Suprapubic skin (tissue), 4 donors: ENCODE results near the gene TTC39A. TPM values are rescaled to one million over a fixed set of nuclear protein-coding genes. Genes with fewer than 3 reads are reported as not detected.

Experiments
- DNase-seq, 2 donors: peaks; one replicate each; pipeline ENCODE4 v3.0.0-alpha.2; 2019; ENCODE audit warnings: low spot score in 2 of 2
- H3K27ac ChIP-seq: fragments of 200-600 bp; sonication (generic); one replicate; pipeline ENCODE4 v1.5.1; 2019
- H3K27me3 ChIP-seq: fragments of 200-600 bp; sonication (generic); one replicate; pipeline ENCODE4 v1.5.1; 2019
- H3K36me3 ChIP-seq: fragments of 200-600 bp; sonication (generic); one replicate; pipeline ENCODE4 v1.5.1; 2019
- H3K4me1 ChIP-seq: fragments of 200-600 bp; sonication (generic); one replicate; pipeline ENCODE4 v1.5.1; 2019
- H3K4me3 ChIP-seq: fragments of 200-600 bp; sonication (generic); one replicate; pipeline ENCODE4 v1.5.1; 2019; ENCODE audit warnings: mild to moderate bottlenecking
- H3K9me3 ChIP-seq: fragments of 200-600 bp; sonication (generic); one replicate; pipeline ENCODE4 v1.5.1; 2019
- EP300 ChIP-seq: sonication (generic); formaldehyde crosslinking; IDR thresholded peaks from one replicate; pipeline ENCODE4 v1.6.1; 2017; ENCODE audit warnings: antibody characterized with exemption
- POLR2A ChIP-seq, 2 donors: fragments of 450-650 bp; IDR thresholded peaks; one replicate each; pipeline ENCODE4 v1.6.1; 2017; ENCODE audit warnings: antibody characterized with exemption in 2 of 2, mild to moderate bottlenecking in 2 of 2, moderate library complexity in 2 of 2
- POLR2AphosphoS5 ChIP-seq, 3 donors: sonication (generic); formaldehyde crosslinking; IDR thresholded peaks; one replicate each; pipeline ENCODE4 v1.6.1; 2017; ENCODE audit warnings: antibody characterized with exemption in 3 of 3
- WGBS: methylation state at CpG from one replicate; pipeline ENCODE4 v1.1.5; 2018; 5-methylcytosine and 5-hydroxymethylcytosine counted together
- total RNA-seq, 4 donors: library from RNA; depleted of rRNA; stranded (reverse); fragments of >200 nt; gene quantifications; one replicate each; pipeline ENCODE4 v1.1.0, GENCODE V29; 2016
- TF ChIP-seq, protein P1 (sequence below), 2 donors: fragments of 200-600 bp in 1 of 2; fragments of 450-650 bp in 1 of 2; sonication (generic) in 1 of 2; IDR thresholded peaks; one replicate each; pipeline ENCODE4 v1.5.1; 2016 to 2019; ENCODE audit warnings: antibody characterized with exemption in 2 of 2, mild to moderate bottlenecking in 1 of 2, moderate library complexity in 1 of 2

The TTC39A gene
- total RNA-seq, 4 donors from 2014 or later, result 9.4 to 16.3 (median 13.1) TPM

DNA sequence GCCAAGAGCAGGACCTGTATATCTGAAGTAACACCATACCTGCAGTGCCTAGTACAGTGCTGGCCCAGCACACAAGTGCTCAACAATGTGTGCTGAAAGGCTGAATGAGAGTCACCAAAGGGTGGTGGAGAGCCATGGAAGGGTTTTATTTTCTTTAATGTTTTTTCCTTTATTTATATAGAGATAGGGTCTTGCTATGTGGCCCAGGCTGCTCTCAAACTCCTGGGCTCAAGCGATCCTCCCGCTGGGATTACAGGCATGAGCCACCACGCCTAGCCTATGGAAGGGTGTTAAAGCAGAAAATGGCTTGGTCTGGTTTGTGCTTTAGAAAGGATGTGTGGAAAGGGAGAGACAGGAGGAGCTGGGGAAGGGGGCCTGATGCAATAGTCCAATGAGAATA, 13.3 kb upstream of the TTC39A start:
- no peak overlapping the region for H3K4me3 ChIP-seq
- 91% methylated on average over 3 of the region's 3 CpGs for WGBS
- no peak overlapping the region for H3K27ac ChIP-seq
- no peak for DNase-seq
- no peaks in the 10 kb centered on the region for H3K9me3 ChIP-seq
- peaks cover 26% of the 10 kb centered on the region for H3K4me1 ChIP-seq
- peaks cover 16% of the 10 kb centered on the region for H3K27me3 ChIP-seq
- no peaks in the 10 kb centered on the region for H3K36me3 ChIP-seq
- TF ChIP-seq EP300 (no peak), POLR2A (IDR thresholded peaks at IDR 0.05) (no peak), POLR2AphosphoS5 (IDR thresholded peaks at IDR 0.05) (no peak)
- TF ChIP-seq, protein P1, sequence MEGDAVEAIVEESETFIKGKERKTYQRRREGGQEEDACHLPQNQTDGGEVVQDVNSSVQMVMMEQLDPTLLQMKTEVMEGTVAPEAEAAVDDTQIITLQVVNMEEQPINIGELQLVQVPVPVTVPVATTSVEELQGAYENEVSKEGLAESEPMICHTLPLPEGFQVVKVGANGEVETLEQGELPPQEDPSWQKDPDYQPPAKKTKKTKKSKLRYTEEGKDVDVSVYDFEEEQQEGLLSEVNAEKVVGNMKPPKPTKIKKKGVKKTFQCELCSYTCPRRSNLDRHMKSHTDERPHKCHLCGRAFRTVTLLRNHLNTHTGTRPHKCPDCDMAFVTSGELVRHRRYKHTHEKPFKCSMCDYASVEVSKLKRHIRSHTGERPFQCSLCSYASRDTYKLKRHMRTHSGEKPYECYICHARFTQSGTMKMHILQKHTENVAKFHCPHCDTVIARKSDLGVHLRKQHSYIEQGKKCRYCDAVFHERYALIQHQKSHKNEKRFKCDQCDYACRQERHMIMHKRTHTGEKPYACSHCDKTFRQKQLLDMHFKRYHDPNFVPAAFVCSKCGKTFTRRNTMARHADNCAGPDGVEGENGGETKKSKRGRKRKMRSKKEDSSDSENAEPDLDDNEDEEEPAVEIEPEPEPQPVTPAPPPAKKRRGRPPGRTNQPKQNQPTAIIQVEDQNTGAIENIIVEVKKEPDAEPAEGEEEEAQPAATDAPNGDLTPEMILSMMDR (IDR thresholded peaks at IDR 0.05), result no peak

DNA sequence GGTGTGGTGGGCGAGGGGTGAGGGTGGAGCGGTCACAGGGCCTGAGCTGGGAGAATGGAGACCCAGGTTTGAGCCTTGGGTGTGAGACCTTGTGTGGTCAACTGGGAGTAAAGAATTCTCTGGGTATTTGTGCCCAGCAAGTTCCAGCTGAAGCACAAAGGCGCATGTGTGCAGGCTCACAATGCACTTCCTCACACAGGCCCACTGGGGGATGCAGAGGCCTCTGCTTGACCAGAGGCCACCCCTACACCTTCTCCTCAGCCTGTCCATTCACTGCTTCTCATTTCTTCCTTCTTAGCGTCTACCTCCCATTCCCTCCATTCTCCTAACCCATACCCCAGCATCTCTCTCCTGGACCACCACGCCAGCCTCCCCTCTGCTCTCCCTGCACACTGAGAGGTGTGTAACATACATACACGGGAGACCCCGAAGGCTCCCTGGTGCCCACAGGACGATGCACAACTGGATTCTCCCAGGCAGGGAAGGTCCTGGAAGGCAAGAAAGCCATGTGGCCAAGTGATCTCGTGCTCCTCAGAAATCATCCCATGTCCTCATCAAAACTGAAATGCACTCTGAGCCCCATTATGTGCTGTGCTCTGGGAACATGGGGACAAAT, 12.3 kb upstream of the TTC39A start:
- H3K4me1 ChIP-seq, result peaks cover 25% of the 10 kb centered on the region
- H3K27ac ChIP-seq, result no peak overlapping the region
- 85% methylated on average over 9 of the region's 9 CpGs for WGBS
- no peak for DNase-seq
- no peaks in the 10 kb centered on the region for H3K36me3 ChIP-seq
- TF ChIP-seq POLR2AphosphoS5 (IDR thresholded peaks at IDR 0.05) (no peak), POLR2A (IDR thresholded peaks at IDR 0.05) (no peak), EP300 (no peak)
- TF ChIP-seq, protein P1 (IDR thresholded peaks at IDR 0.05), result no peak
- peaks cover 16% of the 10 kb centered on the region for H3K27me3 ChIP-seq
- no peaks in the 10 kb centered on the region for H3K9me3 ChIP-seq
- H3K4me3 ChIP-seq, result no peak overlapping the region

DNA sequence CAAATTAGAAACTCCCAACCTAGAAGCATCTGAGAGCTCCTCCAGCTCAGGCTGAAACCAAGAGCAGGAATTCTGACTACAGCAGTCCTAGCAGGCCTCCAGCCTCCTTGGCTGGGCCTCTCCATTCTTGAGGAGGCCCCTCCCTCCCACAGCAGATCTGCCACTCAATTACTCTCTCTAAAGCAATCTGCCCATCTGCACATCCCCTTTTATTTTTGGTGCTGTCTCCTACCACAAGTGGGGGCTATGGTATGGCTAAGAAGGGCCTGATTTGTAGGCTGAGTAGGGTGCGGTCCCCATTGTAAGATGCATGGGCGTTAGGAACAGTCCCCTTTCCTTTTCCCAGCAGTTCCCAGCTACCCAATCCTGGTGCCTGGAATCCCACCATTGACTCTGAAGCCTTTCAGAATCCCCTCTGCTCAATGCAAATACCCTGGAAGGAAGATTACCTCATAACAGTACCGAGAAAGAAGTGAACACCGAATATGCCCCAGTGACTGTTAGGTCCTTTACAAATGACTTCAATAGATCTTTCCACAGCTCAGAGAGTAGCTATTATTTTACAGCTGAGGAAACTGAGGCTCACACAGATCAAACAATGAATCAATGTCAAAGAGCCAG, 11.6 kb upstream of the TTC39A start:
- H3K9me3 ChIP-seq, result no peaks in the 10 kb centered on the region
- TF ChIP-seq POLR2A (IDR thresholded peaks at IDR 0.05) (no peak), EP300 (no peak)
- TF ChIP-seq, protein P1 (IDR thresholded peaks at IDR 0.05), result no peak
- no peak for DNase-seq
- 90% methylated on average over 4 of the region's 4 CpGs for WGBS
- peaks cover 20% of the 10 kb centered on the region for H3K4me1 ChIP-seq
- H3K27ac ChIP-seq, result no peak overlapping the region
- peaks cover 16% of the 10 kb centered on the region for H3K27me3 ChIP-seq
- H3K4me3 ChIP-seq, result no peak overlapping the region
- H3K36me3 ChIP-seq, result no peaks in the 10 kb centered on the region

DNA sequence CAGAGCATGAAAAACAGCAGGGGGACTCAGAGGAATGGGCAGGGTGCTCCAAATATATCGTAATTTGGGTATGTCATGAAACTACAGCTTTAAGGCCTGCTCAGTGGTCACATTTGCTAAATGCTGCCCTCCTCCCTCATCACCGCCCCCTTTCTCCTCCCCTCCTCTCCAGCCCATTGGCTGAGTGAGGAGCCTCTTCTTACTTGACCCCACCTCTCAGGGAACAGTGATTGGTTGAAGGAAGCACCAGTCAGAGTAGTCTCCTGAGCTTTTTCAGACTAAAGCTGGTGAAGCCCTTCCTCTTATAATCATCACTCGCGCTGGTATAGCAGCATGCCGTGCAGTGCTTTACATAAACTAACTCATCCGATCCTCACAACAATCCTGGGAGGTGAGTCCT, 10.0 kb upstream of the TTC39A start:
- TF ChIP-seq POLR2A (IDR thresholded peaks at IDR 0.05) (no peak), EP300 (no peak), POLR2AphosphoS5 (IDR thresholded peaks at IDR 0.05) (no peak)
- TF ChIP-seq, protein P1 (IDR thresholded peaks at IDR 0.05), result no peak

DNA sequence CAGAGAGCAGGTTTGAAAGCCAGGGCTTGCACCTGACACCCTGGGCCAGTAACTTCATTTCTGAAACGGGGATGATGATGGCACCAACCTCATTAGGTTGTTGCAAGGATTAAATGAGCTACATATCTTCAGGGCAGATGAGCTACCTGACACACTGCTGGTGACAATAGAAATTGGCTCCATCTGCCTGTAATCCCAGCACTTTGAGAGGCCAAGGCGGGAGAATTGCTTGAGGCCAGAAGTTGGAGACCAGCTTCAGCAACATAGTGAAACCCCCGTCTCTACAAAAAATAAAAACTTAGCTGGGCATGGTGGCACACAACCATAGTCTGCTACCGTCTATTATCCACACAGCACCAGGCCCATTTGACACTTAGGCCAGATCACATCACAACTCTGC, 6.3 kb upstream of the TTC39A start:
- no peak for TF ChIP-seq EP300
- TF ChIP-seq, protein P1 (IDR thresholded peaks at IDR 0.05), result no peak
- no peak for TF ChIP-seq POLR2AphosphoS5 (IDR thresholded peaks at IDR 0.05)
- TF ChIP-seq POLR2A (IDR thresholded peaks at IDR 0.05), result no peak
- WGBS, result 67% methylated on average over 4 of the region's 4 CpGs
- Histone ChIP-seq H3K9me3 (no peaks in the 10 kb centered on the region), H3K27me3 (no peaks in the 10 kb centered on the region), H3K4me3 (no peak overlapping the region), H3K36me3 (no peaks in the 10 kb centered on the region), H3K27ac (peak overlapping the region; percentile 26), H3K4me1 (peaks cover 5% of the 10 kb centered on the region)
- DNase-seq, result peak in 1 of 2 donors; percentile 15

More for the DNA sequence above, 10.0 kb upstream of the TTC39A start:
- WGBS, result 94% methylated on average over 6 of the region's 6 CpGs
- no peak overlapping the region for H3K4me3 ChIP-seq
- H3K36me3 ChIP-seq, result no peaks in the 10 kb centered on the region
- no peaks in the 10 kb centered on the region for H3K9me3 ChIP-seq
- no peak for DNase-seq
- no peak overlapping the region for H3K27ac ChIP-seq
- peaks cover 15% of the 10 kb centered on the region for H3K4me1 ChIP-seq
- H3K27me3 ChIP-seq, result peaks cover 15% of the 10 kb centered on the region
